Ovary (tissue), 10 donors: ENCODE results near the gene CUL3. TPM values are rescaled to one million over a fixed set of nuclear protein-coding genes. Genes with fewer than 3 reads are reported as not detected.

Source experiments
- DNase-seq, 5 donors: peaks; one replicate each; pipeline ENCODE4 v3.0.0-alpha.2; 2019 to 2020
- H3K27ac ChIP-seq, 2 donors: fragments of 200-600 bp; one replicate each; pipeline versions ENCODE4 v1.5.1 to v1.8.0; 2019 to 2022
- H3K27me3 ChIP-seq: fragments of 200-600 bp; one replicate; pipeline ENCODE4 v1.8.0; 2022
- H3K36me3 ChIP-seq: fragments of 200-600 bp; sonication (generic); one replicate; pipeline ENCODE4 v1.5.1; 2019
- H3K4me1 ChIP-seq: one replicate; pipeline ENCODE4 v1.8.1; 2013; ENCODE audit warnings: mild to moderate bottlenecking, moderate library complexity; ENCODE audit not compliant: insufficient read depth
- H3K4me3 ChIP-seq: fragments of 200-600 bp; sonication (generic); one replicate; pipeline ENCODE4 v1.5.1; 2017
- H3K9me3 ChIP-seq, 2 donors: fragments of 200-600 bp in 1 of 2; sonication (generic) in 1 of 2; one replicate each; pipeline versions ENCODE4 v1.5.1 to v1.8.1; 2013 to 2019; ENCODE audit warnings: mild to moderate bottlenecking in 1 of 2, moderate library complexity in 1 of 2
- EP300 ChIP-seq: sonication (generic); formaldehyde crosslinking; IDR thresholded peaks from one replicate; pipeline ENCODE4 v1.6.1; 2017; ENCODE audit warnings: antibody characterized with exemption
- POLR2A ChIP-seq: fragments of 450-650 bp; IDR thresholded peaks from one replicate; pipeline ENCODE4 v1.6.1; 2017; ENCODE audit warnings: antibody characterized with exemption, mild to moderate bottlenecking, moderate library complexity
- WGBS, 3 donors: extraction: QIAGEN DNeasy Blood & Tissue Kit in 1 of 3; methylation state at CpG; one replicate each; pipeline versions ENCODE4 v1.1.5 to v1.1.7; 2013 to 2017; 5-methylcytosine and 5-hydroxymethylcytosine counted together
- intact Hi-C, 4 donors: fragments of 100-400 bp; cut with DNase I; formaldehyde crosslinking; loops; one replicate each; pipeline versions ENCODE4 v1.11.0 to v1.15.1; 2022 to 2023
- long read RNA-seq, 3 donors: library from polyadenylated mRNA in 2 of 3; unstranded in 2 of 3; transcript quantifications; one replicate each; pipeline ENCODE4 v2.0.0 and lab custom pipeline, GENCODE V29; 2021 to 2026
- polyA plus RNA-seq, 2 donors: library from polyadenylated mRNA; stranded (reverse); fragments of 200-250 nt in 1 of 2; fragments of 350-450 nt in 1 of 2; fragmentation: Illumina TruSeq in 1 of 2; extraction: RNeasy Lipid Tissue Mini Kit (QIAGEN cat#74804) in 1 of 2; gene quantifications; one replicate each; pipeline ENCODE4 v1.2.3, GENCODE V29; 2013 to 2014
- total RNA-seq, 7 donors: library from RNA; depleted of rRNA in 2 of 7; stranded (reverse); fragments of >200 nt in 2 of 7; fragmentation: NEBNext Ultra II Directional in 3 of 7; extraction: Animal tissue kit (Norgen Biotek cat#: 25700) in 3 of 7; gene quantifications; one replicate each; pipeline versions ENCODE4 v1.1.0 to v1.2.4, GENCODE V29; 2016 to 2023
- TF ChIP-seq, protein P1 (sequence below), 3 donors: fragments of 450-650 bp in 2 of 3; fragments of 200-600 bp in 1 of 3; IDR thresholded peaks; one replicate each; pipeline versions ENCODE4 v1.5.1 to v1.8.0; 2016 to 2022; ENCODE audit warnings: antibody characterized with exemption in 3 of 3, mild to moderate bottlenecking in 1 of 3
- donor health status: DM: no; HTN: no; CAD: no; lungs with moderate emphysema.
- donor health status: DM: no; HTN: no; CAD: no.
- donor health status: Bipolar disorder and iron deficiency.
- donor health status: DM: yes; HTN: yes; CAD: no.
- donor health status: DM: no; HTN: no; CAD: no.
- donor health status: DM: yes; HTN: yes; CAD: no.

CUL3 gene
- total RNA-seq = 10 to 100 TPM; 57.0 to 83.3 (median 71.1) TPM
- polyA plus RNA-seq = 10 to 100 TPM; 50.0 to 66.3 TPM
- long read RNA-seq, donor 1, full-length matches to known transcripts = 2 of 9 reads
- long read RNA-seq, donor 1, partial matches to known transcripts = 5 of 9 reads
- long read RNA-seq, donor 1, other reads (novel, unspliced or antisense) = 2 of 9 reads
- long read RNA-seq, donor 2, full-length matches to known transcripts = 22 of 35 reads
- long read RNA-seq, donor 2, partial matches to known transcripts = 13 of 35 reads
- long read RNA-seq, donor 2, other reads (novel, unspliced or antisense) = 0 of 35 reads
- long read RNA-seq, donor 3, full-length matches to known transcripts = 110 of 116 reads
- long read RNA-seq, donor 3, partial matches to known transcripts = 1 of 116 reads
- long read RNA-seq, donor 3, other reads (novel, unspliced or antisense) = 5 of 116 reads

- intact Hi-C loops = no loop called here
- Histone ChIP-seq H3K9me3 (no peaks in the 10 kb centered on the region), H3K4me1 (peaks cover 14% of the 10 kb centered on the region), H3K27me3 (no peaks in the 10 kb centered on the region), H3K4me3 (peak within 1 kb of the TSS; percentile 89), H3K36me3 (no peaks in the 10 kb centered on the region), H3K27ac (peak within 1 kb of the TSS; percentile 71 to 80)
- TF ChIP-seq, protein P1, sequence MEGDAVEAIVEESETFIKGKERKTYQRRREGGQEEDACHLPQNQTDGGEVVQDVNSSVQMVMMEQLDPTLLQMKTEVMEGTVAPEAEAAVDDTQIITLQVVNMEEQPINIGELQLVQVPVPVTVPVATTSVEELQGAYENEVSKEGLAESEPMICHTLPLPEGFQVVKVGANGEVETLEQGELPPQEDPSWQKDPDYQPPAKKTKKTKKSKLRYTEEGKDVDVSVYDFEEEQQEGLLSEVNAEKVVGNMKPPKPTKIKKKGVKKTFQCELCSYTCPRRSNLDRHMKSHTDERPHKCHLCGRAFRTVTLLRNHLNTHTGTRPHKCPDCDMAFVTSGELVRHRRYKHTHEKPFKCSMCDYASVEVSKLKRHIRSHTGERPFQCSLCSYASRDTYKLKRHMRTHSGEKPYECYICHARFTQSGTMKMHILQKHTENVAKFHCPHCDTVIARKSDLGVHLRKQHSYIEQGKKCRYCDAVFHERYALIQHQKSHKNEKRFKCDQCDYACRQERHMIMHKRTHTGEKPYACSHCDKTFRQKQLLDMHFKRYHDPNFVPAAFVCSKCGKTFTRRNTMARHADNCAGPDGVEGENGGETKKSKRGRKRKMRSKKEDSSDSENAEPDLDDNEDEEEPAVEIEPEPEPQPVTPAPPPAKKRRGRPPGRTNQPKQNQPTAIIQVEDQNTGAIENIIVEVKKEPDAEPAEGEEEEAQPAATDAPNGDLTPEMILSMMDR (IDR thresholded peaks at IDR 0.05) = no peak
- peak; percentile 74 for TF ChIP-seq POLR2A
- peak; percentile 99 to 100 (median 100) for DNase-seq
- 1% methylated on average over 44 to 68 of the region's 68 CpGs for WGBS, 3 donors
Observed at GRCh38 chr2:224585211-224586088, at the start of gene CUL3. TSS of gene CUL3 (minus strand) at chr2:224585363. CDS start at chr2:224585009, 354 bp downstream.

GRCh38 chr2:224630659-224631550 lies 45.7 kb upstream of the CUL3 start:
- no peak for DNase-seq
- H3K4me3 ChIP-seq = no peak overlapping the region
- no peaks in the 10 kb centered on the region for H3K27me3 ChIP-seq
- TF ChIP-seq EP300 (no peak), POLR2A (no peak)
- TF ChIP-seq, protein P1 (IDR thresholded peaks at IDR 0.05) = no peak
- 75 to 79% (median 76%) methylated on average over 6 of the region's 6 CpGs for WGBS, 3 donors
- H3K27ac ChIP-seq = no peak overlapping the region
- intact Hi-C loops = no loop called here
- H3K9me3 ChIP-seq = no peaks in the 10 kb centered on the region
- H3K4me1 ChIP-seq = no peaks in the 10 kb centered on the region
- H3K36me3 ChIP-seq = no peaks in the 10 kb centered on the region

GRCh38 chr2:224628416-224628815 lies 43.3 kb upstream of the CUL3 start:
- 87 to 90% (median 88%) methylated on average over 3 of the region's 3 CpGs for WGBS, 3 donors
- H3K27ac ChIP-seq = no peak overlapping the region
- intact Hi-C loops = no loop called here

More at GRCh38 chr2:224628416-224628815, 43.3 kb upstream of the CUL3 start:
- DNase-seq = no peak
- no peaks in the 10 kb centered on the region for H3K4me1 ChIP-seq
- no peaks in the 10 kb centered on the region for H3K27me3 ChIP-seq
- TF ChIP-seq POLR2A = no peak
- TF ChIP-seq, protein P1 (IDR thresholded peaks at IDR 0.05) = no peak
- TF ChIP-seq EP300 = no peak
- no peak overlapping the region for H3K4me3 ChIP-seq
- no peaks in the 10 kb centered on the region for H3K36me3 ChIP-seq
- no peaks in the 10 kb centered on the region for H3K9me3 ChIP-seq
